ENCODE results near the gene NPTN. TPM values are rescaled to one million over a fixed set of nuclear protein-coding genes. Genes with fewer than 3 reads are reported as not detected.

The NPTN gene
- total and polyA plus RNA-seq, 11 donors = 89.3 to 264 (median 197) TPM

- Histone ChIP-seq H3K4me3 (no peak overlapping the region), H3K27ac (no peak overlapping the region), H3K4me1 (no peaks in the 10 kb centered on the region), H3K36me3 (no peaks in the 10 kb centered on the region), H3K27me3 (no peaks in the 10 kb centered on the region), H3K9me3 (no peaks in the 10 kb centered on the region)
- intact Hi-C loops (cut with DNase I) = loop anchor here in 6 of 10 donors (5.0 to 10.0 kb wide), 4 partner anchors 215 to 235 kb away; no protein-coding TSS in a partner anchor
- DNase-seq = peak in 1 of 5 donors; percentile 31
- TF ChIP-seq CTCF (IDR thresholded peaks at IDR 0.05) (peak in 1 of 12 donors; percentile 18), POLR2A (IDR thresholded peaks at IDR 0.05) (no peak)
- no peak for ATAC-seq
- 77 to 90% (median 81%) methylated on average over 9 of the region's 9 CpGs for WGBS, 4 donors
These were observed 93.7 kb downstream of the NPTN start for GRCh38 chr15:73539212-73540128.

GRCh38 chr15:73538563-73539211, 94.5 kb downstream of the NPTN start:
- TF ChIP-seq CTCF (IDR thresholded peaks at IDR 0.05) = no peak
- Histone ChIP-seq H3K9me3 (no peaks in the 10 kb centered on the region), H3K27ac (no peak overlapping the region), H3K4me1 (no peaks in the 10 kb centered on the region), H3K36me3 (no peaks in the 10 kb centered on the region), H3K27me3 (no peaks in the 10 kb centered on the region), H3K4me3 (no peak overlapping the region)
- DNase-seq (no peak), ATAC-seq (no peak)
- intact Hi-C loops (cut with DNase I) = loop anchor here in 2 of 10 donors (5.0 kb wide), 1 partner anchor 231 kb away; no protein-coding TSS in a partner anchor
- WGBS, 4 donors = 97 to 99% (median 98%) methylated on average over 10 of the region's 10 CpGs

DNA sequence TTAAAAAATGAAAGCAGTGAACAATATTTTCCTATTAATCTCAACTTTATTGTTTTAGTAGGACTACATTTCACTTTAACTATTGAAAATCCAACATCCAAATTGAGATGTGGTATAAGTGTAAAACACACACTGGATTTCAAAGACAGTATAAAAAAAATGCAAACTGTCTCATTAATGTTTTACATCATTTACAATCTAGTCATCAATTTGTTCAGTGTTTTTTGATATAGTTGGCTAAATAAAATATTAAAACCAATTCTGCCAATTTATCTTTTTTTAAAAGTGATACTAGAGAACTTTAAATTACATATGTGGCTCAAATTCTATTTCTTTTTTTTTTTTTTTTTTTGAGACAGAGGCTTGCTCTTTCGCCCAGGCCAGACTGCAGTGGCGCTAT, 95.1 kb downstream of the NPTN start:
- H3K27me3 ChIP-seq = no peaks in the 10 kb centered on the region
- no peak overlapping the region for H3K27ac ChIP-seq
- H3K4me1 ChIP-seq = no peaks in the 10 kb centered on the region
- TF ChIP-seq CTCF (IDR thresholded peaks at IDR 0.05) (no peak), POLR2A (IDR thresholded peaks at IDR 0.05) (no peak)
- H3K9me3 ChIP-seq = no peaks in the 10 kb centered on the region
- DNase-seq (no peak), ATAC-seq (no peak)
- intact Hi-C loops (cut with DNase I) = loop anchor here in 2 of 10 donors (5.0 kb wide), 1 partner anchor 231 kb away; no protein-coding TSS in a partner anchor
- no peak overlapping the region for H3K4me3 ChIP-seq
- WGBS, 4 donors = 94 to 99% (median 97%) methylated on average over 2 of the region's 2 CpGs
- no peaks in the 10 kb centered on the region for H3K36me3 ChIP-seq

- Histone ChIP-seq H3K27ac (no peak overlapping the region), H3K4me1 (no peaks in the 10 kb centered on the region), H3K4me3 (no peak overlapping the region), H3K27me3 (no peaks in the 10 kb centered on the region), H3K9me3 (no peaks in the 10 kb centered on the region), H3K36me3 (no peaks in the 10 kb centered on the region)
- no peak for TF ChIP-seq CTCF (IDR thresholded peaks at IDR 0.05)
- no peak for TF ChIP-seq POLR2A (IDR thresholded peaks at IDR 0.05)
- 75 to 81% (median 77%) methylated on average over 3 of the region's 3 CpGs for WGBS, 4 donors
- intact Hi-C loops (cut with DNase I) = no loop called here
- no peak for DNase-seq
- ATAC-seq = no peak
These were observed 102.5 kb downstream of the NPTN start for GRCh38 chr15:73530649-73531048.
